GM23338 (cell line): Measurements from ENCODE around the gene FAM20C. TPM values are rescaled to one million over a fixed set of nuclear protein-coding genes. Genes with fewer than 3 reads are reported as not detected.

ENCODE experiments used
- ATAC-seq: fragments of 200-7000 bp; cut with Tn5 transposase; 3 replicates; pipeline ENCODE4 v1.9.1; 2020
- DNase-seq: peaks from one replicate; pipeline ENCODE4 v3.0.0-alpha.2; 2015; ENCODE audit warnings: low spot score
- H2AFZ ChIP-seq: fragments of 200-600 bp; sonication (generic); 2 replicates; pipeline ENCODE4 v1.8.0; 2016; ENCODE audit warnings: antibody characterized with exemption, mild to moderate bottlenecking, moderate library complexity
- H3F3A ChIP-seq: fragments of 200-600 bp; sonication (generic); replicated peaks from 2 replicates; pipeline ENCODE4 v1.8.0; 2017; ENCODE audit warnings: antibody characterized with exemption, mixed run types, low read depth
- H3K27ac ChIP-seq: fragments of 200-600 bp; sonication (generic); 2 replicates; pipeline ENCODE4 v1.6.1; 2016; ENCODE audit warnings: low read depth
- H3K27me3 ChIP-seq: fragments of 200-600 bp; sonication (generic); 2 replicates; pipeline ENCODE4 v1.8.0; 2016; ENCODE audit warnings: mild to moderate bottlenecking, mixed run types, moderate library complexity; ENCODE audit not compliant: insufficient read depth
- H3K36me3 ChIP-seq: fragments of 200-600 bp; sonication (generic); 2 replicates; pipeline ENCODE4 v1.8.0; 2016; ENCODE audit warnings: mild to moderate bottlenecking; ENCODE audit not compliant: insufficient read depth
- H3K4me1 ChIP-seq: fragments of 200-600 bp; sonication (generic); 2 replicates; pipeline ENCODE4 v1.8.0; 2016; ENCODE audit warnings: mild to moderate bottlenecking, moderate library complexity; ENCODE audit not compliant: insufficient read depth
- H3K4me2 ChIP-seq: fragments of 200-600 bp; sonication (generic); 2 replicates; pipeline ENCODE4 v1.7.1; 2017; ENCODE audit warnings: mixed run types
- H3K4me3 ChIP-seq: fragments of 200-600 bp; sonication (generic); 2 replicates; pipeline ENCODE4 v1.6.1; 2016; ENCODE audit warnings: mixed run types
- H3K79me2 ChIP-seq: fragments of 200-600 bp; sonication (generic); replicated peaks from 2 replicates; pipeline ENCODE4 v1.8.0; 2017; ENCODE audit warnings: mild to moderate bottlenecking; ENCODE audit not compliant: insufficient read depth
- H3K9me2 ChIP-seq: fragments of 200-600 bp; sonication (generic); 2 replicates; pipeline ENCODE4 v1.8.0; 2017; ENCODE audit not compliant: insufficient read depth
- H4K20me1 ChIP-seq: fragments of 200-600 bp; sonication (generic); replicated peaks from 2 replicates; pipeline ENCODE4 v1.8.0; 2017; ENCODE audit warnings: mild to moderate bottlenecking; ENCODE audit not compliant: insufficient read depth
- H3K27ac Mint-ChIP-seq: 2 replicates; pipeline ENCODE4 v1.8.0; 2020; ENCODE audit warnings: inconsistent platforms, mild to moderate bottlenecking, moderate library complexity, mixed read lengths
- H3K27me3 Mint-ChIP-seq: 3 replicates; pipeline ENCODE4 v1.8.0; 2022; ENCODE audit warnings: low read depth, mild to moderate bottlenecking, moderate library complexity, mixed read lengths, inconsistent platforms; ENCODE audit not compliant: insufficient read depth, poor library complexity
- H3K36me3 Mint-ChIP-seq: 3 replicates; pipeline ENCODE4 v1.8.0; 2021; ENCODE audit warnings: low read depth, mild to moderate bottlenecking, inconsistent platforms, moderate library complexity, mixed read lengths
- H3K4me1 Mint-ChIP-seq: 3 replicates; pipeline ENCODE4 v1.8.0; 2020; ENCODE audit warnings: mild to moderate bottlenecking, inconsistent platforms, mixed read lengths
- H3K4me3 Mint-ChIP-seq: 3 replicates; pipeline ENCODE4 v1.8.0; 2021; ENCODE audit warnings: moderate library complexity, mild to moderate bottlenecking, inconsistent platforms, mixed read lengths
- H3K9me3 Mint-ChIP-seq: 3 replicates; pipeline ENCODE4 v1.8.0; 2020; ENCODE audit warnings: moderate library complexity, mild to moderate bottlenecking, inconsistent platforms, mixed read lengths
- CREB1 ChIP-seq: fragments of 250-450 bp; sonication (Bioruptor Pico); IDR thresholded peaks from 2 replicates; pipeline ENCODE4 v1.5.0; 2020; ENCODE audit warnings: low read depth, mild to moderate bottlenecking, moderate library complexity
- CTCF ChIP-seq, 2 experiments: fragments of 200-600 bp in 1 of 2; sonication (generic) in 1 of 2; conservative IDR thresholded peaks; 2 replicates each; pipeline versions ENCODE4 v1.5.1 to v1.6.1; 2016 to 2017; ENCODE audit warnings: antibody characterized with exemption in 2 of 2, low read depth in 2 of 2, mild to moderate bottlenecking in 2 of 2, moderate library complexity in 1 of 2
- ETS1 ChIP-seq: IDR thresholded peaks from 2 replicates; pipeline ENCODE4 v1.6.1; 2016; ENCODE audit warnings: antibody characterized with exemption
- EZH2phosphoT487 ChIP-seq: fragments of 200-600 bp; sonication (generic); IDR thresholded peaks from one replicate; pipeline ENCODE4 v1.8.1; 2018; ENCODE audit warnings: antibody characterized with exemption; ENCODE audit not compliant: unreplicated experiment
- JUNB ChIP-seq: IDR thresholded peaks from one replicate; pipeline ENCODE4 v1.6.1; 2016; ENCODE audit warnings: antibody characterized with exemption; ENCODE audit not compliant: unreplicated experiment
- POLR2AphosphoS5 ChIP-seq: IDR thresholded peaks from 2 replicates; pipeline ENCODE4 v1.6.1; 2016; ENCODE audit warnings: antibody characterized with exemption, low read depth
- REST ChIP-seq: IDR thresholded peaks from one replicate; pipeline ENCODE4 v1.6.1; 2018; ENCODE audit warnings: antibody characterized with exemption; ENCODE audit not compliant: unreplicated experiment
- STAT1 ChIP-seq: IDR thresholded peaks from one replicate; pipeline ENCODE4 v1.6.1; 2016; ENCODE audit warnings: antibody characterized with exemption; ENCODE audit not compliant: unreplicated experiment
- ZNF114 ChIP-seq: fragments of 250-450 bp; sonication (Bioruptor Pico); IDR thresholded peaks from 2 replicates; pipeline ENCODE4 v1.5.0; 2020; ENCODE audit warnings: mild to moderate bottlenecking, moderate library complexity
- ZNF331 ChIP-seq: fragments of 250-450 bp; sonication (Bioruptor Pico); IDR thresholded peaks from 2 replicates; pipeline ENCODE4 v1.5.0; 2020; ENCODE audit warnings: low read depth, mild to moderate bottlenecking, moderate library complexity
- ZNF462 ChIP-seq: fragments of 250-450 bp; sonication (Bioruptor Pico); IDR thresholded peaks from 2 replicates; pipeline ENCODE4 v1.5.0; 2020; ENCODE audit warnings: mild to moderate bottlenecking, moderate library complexity
- polyA plus RNA-seq: library from polyadenylated mRNA; unstranded; fragments of >200 nt; fragmentation: Nextera tagmentation; extraction: Ambion mirVana; gene quantifications from 2 replicates; pipeline ENCODE4 v1.2.1, GENCODE V29; 2016
- total RNA-seq: library from RNA; depleted of rRNA; stranded (reverse); fragments of >200 nt; shearing (Covaris generic); gene quantifications from 2 replicates; pipeline ENCODE4 v1.2.3, GENCODE V29; 2014

Gene FAM20C
- total and polyA plus RNA-seq, 2 experiments from 2014 or later, result 7.6 to 24.8 TPM

GRCh38 chr7:167976-168791, 24.2 kb upstream of the FAM20C start:
- TF ChIP-seq ETS1, result no peak
- TF ChIP-seq JUNB, result no peak
- TF ChIP-seq POLR2AphosphoS5, result no peak
- TF ChIP-seq EZH2phosphoT487, result no peak
- TF ChIP-seq CTCF (conservative IDR thresholded peaks at IDR 0.05; ENCODE audit: low read depth in 2 of 2), result no peak
- no peak for TF ChIP-seq REST
- no peak for TF ChIP-seq ZNF331 (CRISPR knock-in tag)
- no peak for TF ChIP-seq ZNF462 (CRISPR knock-in tag)
- TF ChIP-seq ZNF114 (CRISPR knock-in tag), result no peak
- no peak for TF ChIP-seq STAT1
- no peak for TF ChIP-seq CREB1
- H3F3A ChIP-seq, result no peaks in the 10 kb centered on the region
- H4K20me1 ChIP-seq, result no peaks in the 10 kb centered on the region
- H3K27ac ChIP-seq, result no peak overlapping the region
- no peaks in the 10 kb centered on the region for H3K4me1 ChIP-seq
- H3K4me3 ChIP-seq, result no peak overlapping the region
- no peaks in the 10 kb centered on the region; the same call in 2 of the 3 replicates for H3K9me3 Mint-ChIP-seq
- no peak overlapping the region for H3K4me2 ChIP-seq
- H3K4me1 Mint-ChIP-seq, result peaks cover 8% of the 10 kb centered on the region
- no peaks in the 10 kb centered on the region; the same call in 2 of the 3 replicates for H3K36me3 Mint-ChIP-seq
- no peaks in the 10 kb centered on the region for H3K79me2 ChIP-seq
- ATAC-seq, result no peak
- no peaks in the 10 kb centered on the region for H3K36me3 ChIP-seq
- H2AFZ ChIP-seq, result no peak overlapping the region
- H3K27ac Mint-ChIP-seq, result no peak overlapping the region
- H3K9me2 ChIP-seq, result no peaks in the 10 kb centered on the region
- DNase-seq, result no peak
- H3K27me3 ChIP-seq, result no peaks in the 10 kb centered on the region
- no peak overlapping the region for H3K4me3 Mint-ChIP-seq
- H3K27me3 Mint-ChIP-seq, result no peaks in the 10 kb centered on the region
